GM18508 (cell line): ENCODE results near the gene TENM4.
"Not testable (repeated sequence)": the region's sequence is repeated elsewhere in the genome, so short reads cannot be mapped to it uniquely, and the experiment has no call there.

Experiments
- ATAC-seq: cut with Tn5 transposase; IDR thresholded peaks from one replicate; pipeline ENCODE4 v1.9.1; 2021; ENCODE audit warnings: moderate number of reproducible peaks; ENCODE audit not compliant: insufficient read depth, unreplicated experiment

The TENM4 gene

DNA sequence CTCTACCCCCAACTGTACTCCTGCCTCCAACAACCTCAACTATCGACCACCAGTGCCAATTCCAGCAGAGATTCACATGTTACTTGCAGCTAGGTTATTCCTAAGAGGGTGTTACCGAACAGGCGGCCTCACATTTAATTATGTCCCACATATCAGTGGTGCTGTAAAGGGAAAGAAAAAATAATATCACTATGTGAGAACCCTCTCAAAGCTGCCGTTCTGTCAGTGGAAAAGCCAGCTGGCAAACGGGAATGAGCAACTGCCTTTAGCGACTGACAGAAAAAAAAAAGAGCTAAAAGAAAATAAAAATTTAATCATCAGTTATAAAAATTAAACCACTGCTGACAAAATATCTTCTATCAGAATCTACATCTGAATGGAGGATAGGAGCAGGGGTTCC is 595.3 kb downstream of the TENM4 start:
- ATAC-seq: no peak

DNA sequence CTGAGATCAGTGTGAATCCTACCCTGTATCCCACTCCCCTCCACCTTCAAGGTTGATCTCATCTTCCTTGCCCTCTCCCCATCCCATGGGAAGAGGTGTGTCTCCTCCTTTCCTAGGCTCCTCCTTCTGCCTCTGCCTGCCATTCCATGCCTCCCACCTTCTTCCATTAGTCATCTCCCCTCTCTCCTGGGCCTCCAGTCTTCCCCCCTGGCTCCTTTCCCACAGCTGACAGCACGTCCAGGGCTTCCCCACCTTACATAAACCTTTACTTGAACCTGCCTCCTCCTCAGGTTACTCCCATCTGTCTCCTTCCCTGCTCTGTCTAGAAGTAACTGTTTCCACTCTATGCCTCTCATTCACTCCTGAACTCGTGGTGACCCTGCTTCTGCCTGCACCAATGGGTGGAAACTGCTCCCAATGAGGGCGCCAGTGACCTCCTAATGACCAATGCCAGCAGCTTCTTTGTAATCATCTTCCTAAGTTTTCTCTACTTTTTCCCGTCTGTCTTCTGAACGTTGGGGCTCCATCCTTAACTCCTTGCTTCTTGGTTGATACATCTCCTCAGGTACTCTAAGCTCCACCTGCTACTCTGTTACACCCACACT is 599.3 kb downstream of the TENM4 start:
- ATAC-seq: no peak

DNA sequence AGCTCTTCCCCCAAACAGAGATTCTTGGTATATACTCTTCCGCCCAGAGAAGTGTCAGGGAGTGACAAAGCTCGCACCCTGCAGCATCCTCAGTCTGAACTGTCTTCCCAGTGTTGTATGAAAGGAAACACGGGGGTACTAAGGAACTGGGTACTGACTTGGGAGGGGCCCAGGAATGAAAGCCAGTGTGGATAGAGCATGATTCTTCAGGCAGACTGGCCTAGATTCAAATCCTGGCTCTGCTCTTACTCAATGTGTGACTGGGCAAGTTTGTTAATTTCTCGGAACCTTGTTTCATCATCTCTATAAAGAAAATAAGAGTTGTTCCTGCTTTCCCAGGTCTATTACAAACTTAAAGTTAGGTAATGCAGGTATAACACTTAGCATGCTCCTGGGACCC is 600.2 kb downstream of the TENM4 start:
- ATAC-seq: no peak

DNA sequence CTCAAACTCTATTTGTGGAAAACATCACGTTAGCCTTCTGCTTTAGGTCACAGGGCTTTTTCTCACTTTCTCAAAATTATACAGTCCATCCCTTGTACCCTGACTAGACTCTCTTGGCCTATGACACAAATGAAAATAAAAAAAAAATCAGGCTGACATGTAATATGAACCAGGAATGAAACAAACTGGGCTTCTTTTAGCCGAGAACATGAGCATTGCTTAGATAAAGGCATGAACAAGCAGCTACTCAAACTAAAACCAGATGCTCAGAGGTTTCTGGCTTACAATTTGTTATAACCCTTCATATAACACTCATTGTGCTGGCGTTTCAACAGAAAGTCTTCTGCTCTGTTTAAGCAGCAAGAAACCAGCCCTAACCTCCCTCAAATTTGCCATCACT is 600.6 kb downstream of the TENM4 start:
- no peak for ATAC-seq

DNA sequence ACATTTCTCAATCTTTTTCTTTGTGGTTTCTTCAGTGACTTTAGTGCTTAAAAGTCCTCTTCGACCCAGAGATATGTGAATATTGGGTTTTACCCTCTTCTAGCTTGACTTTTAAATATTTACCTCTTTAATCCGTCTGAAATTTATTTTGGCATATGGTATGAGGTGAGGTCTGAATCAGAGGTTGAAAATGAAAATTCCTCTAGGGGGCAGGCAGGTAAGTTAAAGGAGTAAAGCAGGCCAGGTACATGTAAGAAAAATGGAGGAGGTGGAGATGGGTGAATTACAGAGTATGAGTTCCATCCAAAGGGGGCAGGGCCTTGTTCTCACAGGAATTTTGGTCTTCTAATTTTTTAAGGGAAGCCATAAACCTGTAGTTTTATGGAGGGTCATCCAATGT is 602.4 kb downstream of the TENM4 start:
- ATAC-seq: no peak

DNA sequence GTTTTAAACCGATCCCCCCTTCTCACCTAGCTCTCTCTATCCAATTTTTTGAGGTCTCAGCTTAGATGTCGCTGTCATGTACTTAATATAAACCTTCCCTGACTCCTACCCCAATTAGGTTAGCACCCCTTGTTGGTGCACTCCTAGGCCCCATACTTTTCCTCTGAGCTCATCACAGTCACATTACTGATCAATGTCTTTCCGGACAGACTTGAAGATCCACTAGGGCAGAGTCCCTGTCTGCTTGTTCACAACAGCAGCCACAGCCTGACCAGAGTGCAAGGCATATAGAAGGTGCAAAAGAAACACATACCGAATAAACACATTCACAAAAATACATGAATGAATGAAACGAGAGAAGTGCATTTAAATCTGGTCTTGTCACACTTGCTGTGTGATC is 605.2 kb downstream of the TENM4 start:
- ATAC-seq: no peak

DNA sequence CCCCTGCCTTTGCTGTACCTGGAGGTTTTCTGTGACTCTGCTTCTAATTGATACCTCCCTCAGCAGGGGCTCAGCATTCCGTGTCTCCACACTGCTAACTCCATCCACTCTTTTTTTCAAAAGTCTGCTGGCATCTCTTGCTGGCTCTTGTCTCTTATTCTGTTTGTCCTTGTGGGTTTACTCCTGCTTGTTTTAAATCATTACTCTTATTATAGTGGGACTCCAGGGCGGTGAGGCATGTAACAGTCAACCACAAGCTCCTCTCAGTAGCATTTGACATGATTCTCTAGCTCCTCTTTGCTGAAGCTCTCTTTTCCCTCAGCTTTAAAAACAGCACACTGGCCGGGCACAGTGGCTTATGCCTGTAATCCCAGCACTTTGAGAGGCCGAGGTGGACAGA is 605.9 kb downstream of the TENM4 start:
- ATAC-seq: no peak

DNA sequence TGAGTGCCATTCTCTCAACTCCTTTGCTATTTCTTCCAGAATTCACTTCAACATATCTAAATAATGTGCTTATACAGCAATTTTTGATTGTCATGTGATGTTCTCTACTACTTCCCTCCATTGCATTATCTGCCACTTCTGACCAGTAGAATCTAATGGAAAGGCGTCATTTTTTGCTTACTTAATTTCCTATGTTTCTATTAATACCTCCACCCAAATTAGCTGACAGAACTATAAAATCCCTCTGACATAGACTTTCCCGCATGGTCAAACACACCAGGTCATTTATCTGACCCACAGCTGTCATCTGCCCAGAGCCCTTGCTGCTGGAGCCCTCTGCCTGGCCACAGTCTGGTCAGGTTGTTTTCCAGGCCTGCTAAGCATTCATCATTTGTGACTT is 607.6 kb downstream of the TENM4 start:
- ATAC-seq: no peak

DNA sequence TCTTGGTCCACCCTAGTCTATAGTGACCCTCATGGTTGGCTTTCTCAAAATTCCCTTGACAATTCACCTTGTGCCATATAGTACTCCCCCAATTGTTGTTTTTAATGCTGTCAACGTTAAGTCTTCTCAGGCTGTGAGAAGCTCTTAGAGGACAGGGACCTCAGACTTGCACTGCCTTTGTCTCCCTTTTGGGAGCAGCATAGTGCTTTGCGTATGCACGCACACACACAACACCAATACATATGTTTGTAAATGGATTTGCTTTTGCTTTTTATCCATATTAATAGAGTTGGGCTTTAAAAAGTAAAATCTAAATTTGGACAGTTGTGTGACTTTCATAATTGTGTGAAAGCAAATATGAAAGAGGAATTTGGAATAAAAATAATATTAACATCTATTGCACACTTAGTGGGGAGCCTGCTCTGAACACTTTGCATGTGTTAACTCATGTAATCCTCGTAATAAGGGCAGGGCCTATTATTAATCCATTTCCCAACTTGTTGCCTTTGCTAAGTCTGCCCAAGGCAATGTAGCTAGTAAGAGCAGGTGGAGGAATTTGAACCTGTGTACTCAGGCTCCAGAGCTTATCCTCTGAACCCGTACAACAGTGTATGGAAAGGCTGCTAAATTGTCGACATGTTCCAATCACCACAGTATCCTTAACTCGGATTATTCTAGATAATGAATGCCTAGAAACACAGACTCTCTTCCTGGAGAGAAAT is 608.4 kb downstream of the TENM4 start:
- no peak for ATAC-seq

DNA sequence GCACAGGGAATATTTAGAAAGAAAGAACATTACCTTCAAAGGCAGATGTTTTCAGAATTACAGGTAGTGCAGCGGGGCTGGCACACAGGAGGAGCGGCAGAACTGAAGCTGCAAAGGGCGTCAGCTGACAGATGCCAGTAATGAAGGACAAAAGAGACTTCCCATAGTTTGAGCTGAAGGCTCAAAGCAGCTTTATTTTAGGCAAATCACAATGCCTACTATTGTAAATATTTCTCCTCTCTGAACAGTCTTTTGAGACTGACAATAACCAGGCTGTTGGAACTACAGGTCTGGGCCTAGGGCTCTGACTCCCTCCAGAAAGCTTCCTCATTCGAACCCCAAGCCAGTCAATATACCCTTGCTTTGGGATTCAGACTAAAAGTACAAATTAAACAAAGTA is 609.3 kb downstream of the TENM4 start:
- no peak for ATAC-seq

DNA sequence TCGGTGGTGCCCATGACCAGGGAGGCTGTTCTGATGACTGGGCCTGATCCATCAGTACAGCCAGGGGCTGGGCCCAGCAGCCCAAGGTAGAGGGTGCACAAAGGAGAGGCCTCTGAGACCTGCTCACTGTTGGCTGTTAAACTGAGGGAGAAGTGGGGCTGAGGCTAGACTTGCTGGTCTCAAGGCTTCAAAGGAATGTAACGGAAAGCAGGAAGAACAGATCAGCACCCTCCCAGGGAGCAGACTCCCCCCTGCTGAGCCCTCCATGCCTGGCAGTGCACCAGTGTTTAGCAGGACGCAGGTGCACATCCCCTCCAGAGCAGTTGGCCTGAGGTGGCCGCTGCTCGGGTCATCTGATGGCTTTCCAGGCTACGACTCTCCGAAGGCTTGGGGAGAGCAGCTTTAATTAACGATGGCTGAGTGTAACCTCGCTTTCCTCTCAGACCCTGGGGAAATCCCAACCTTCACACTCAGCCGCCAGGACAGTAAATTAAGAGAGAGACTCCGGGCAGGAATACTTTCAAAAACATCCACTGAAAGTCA is 610.5 kb downstream of the TENM4 start:
- ATAC-seq: no peak

DNA sequence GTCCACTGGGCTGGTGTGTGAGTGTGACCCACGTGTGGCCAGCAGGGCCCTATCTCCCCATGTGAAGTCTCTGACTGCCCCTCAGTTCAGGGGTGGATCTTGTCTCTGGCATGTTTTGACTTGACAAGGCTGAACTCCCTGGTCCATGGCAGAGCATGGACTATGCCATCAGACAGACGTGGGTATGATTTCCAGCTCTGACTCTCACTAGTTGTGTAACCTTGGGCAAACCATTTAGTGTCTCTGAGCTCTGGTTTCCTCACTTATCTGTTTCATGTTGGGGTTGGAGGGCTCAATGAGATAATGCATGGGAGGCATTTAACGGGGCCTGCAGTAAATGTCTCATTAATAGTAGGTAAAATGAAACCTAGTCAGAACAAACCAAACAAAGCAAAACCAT is 611.7 kb downstream of the TENM4 start:
- ATAC-seq: no peak

DNA sequence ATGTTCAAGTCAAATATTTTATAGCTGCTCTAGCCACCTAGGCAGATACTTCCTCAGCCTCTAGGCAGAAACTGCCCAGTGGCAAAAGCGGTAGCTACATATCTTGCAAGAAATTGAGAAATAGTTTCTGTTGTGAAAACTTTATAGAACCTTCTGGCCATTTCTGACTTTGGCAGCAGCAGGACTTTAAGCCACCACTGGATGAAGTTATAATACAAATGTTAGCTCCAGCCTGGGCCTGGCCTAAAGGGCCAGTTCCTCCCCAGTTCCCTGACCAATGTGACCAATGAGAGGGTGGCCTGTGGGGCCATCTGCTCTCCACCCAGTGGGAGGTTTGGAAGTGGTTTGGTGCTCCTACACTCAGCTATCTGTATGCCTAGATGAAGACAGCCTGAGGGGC is 612.2 kb downstream of the TENM4 start:
- no peak for ATAC-seq

DNA sequence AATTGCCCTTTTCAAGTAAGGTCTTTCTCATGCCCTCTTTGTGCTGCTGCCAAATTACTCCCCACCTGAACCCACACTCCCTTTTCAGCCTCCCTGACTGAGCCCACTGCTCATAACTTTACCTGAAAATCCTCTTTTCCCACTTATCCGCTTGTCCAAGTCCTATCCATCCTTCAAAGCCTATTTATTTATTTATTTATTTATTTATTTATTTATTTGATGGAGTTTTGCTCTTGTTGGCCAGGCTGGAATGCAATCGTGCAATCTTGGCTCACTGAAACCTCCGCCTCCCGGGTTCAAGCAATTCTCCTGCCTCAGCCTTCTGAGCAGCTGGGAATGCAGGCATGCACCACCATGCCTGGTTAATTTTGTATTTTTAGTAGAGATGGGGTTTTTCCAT is 613.5 kb downstream of the TENM4 start:
- not testable (repeated sequence) for ATAC-seq

DNA sequence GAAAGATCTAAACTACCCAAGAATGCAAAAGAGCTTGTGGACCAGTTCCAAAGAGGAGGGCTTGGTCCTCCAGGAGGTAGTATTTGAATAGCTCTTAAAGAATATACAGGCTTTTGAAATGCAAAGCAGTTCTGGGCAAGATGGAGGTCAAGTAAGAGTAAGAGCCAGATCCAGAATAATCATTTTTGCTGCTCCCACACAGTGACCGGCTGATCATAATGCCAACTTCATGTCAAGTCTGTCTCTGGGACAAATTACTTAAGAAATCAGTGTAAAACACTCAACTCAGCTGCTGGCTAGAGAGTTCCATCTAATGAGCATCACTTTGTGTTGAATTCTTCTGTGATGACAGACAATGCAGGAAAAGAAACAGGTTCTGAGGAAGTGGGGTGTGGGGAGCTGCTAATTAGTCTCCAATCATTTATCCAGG is 615.2 kb downstream of the TENM4 start:
- no peak for ATAC-seq

DNA sequence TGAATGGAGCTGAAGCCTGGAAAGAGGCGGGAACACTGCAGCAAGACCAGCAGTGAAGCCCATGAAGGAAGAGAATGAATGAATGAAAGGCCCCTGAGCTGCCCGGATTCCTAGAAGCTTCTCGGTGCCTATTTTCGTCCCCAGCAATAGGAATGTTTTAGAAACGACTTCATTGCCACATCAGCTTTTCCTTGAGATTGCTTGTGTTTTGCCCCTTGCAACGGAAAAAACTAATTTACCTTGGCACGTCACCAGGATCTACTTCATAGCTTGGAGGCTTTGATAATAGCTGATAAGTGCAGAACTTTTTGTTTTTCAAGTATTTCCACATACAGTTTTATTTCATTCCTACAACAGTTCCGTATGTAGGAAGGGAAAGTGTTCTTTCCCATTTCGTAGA is 617.2 kb downstream of the TENM4 start:
- ATAC-seq: no peak

DNA sequence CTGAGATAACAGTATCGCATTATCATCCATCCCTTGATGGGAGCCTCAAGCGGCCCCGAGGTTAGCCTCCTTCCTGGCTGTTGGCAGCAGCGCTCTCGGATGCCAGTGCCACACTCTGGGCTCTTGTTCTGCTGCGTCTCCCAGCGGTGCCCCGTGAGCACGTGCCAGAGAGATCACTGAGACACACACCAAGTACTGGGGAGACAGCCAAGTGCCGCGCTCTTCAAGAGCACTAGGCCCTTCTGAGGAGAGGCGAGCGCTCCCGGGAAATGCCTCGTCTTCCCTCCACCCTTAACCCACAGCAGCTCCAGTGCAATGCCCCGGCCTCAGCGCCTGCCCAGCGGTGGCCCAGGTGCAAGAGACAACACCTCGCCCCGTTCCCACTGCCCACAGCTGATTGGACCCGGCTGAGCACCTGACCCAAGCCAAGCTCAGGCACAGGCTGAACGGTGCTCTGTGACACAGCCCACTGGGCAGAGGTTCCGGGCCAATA is 617.9 kb downstream of the TENM4 start:
- no peak for ATAC-seq

DNA sequence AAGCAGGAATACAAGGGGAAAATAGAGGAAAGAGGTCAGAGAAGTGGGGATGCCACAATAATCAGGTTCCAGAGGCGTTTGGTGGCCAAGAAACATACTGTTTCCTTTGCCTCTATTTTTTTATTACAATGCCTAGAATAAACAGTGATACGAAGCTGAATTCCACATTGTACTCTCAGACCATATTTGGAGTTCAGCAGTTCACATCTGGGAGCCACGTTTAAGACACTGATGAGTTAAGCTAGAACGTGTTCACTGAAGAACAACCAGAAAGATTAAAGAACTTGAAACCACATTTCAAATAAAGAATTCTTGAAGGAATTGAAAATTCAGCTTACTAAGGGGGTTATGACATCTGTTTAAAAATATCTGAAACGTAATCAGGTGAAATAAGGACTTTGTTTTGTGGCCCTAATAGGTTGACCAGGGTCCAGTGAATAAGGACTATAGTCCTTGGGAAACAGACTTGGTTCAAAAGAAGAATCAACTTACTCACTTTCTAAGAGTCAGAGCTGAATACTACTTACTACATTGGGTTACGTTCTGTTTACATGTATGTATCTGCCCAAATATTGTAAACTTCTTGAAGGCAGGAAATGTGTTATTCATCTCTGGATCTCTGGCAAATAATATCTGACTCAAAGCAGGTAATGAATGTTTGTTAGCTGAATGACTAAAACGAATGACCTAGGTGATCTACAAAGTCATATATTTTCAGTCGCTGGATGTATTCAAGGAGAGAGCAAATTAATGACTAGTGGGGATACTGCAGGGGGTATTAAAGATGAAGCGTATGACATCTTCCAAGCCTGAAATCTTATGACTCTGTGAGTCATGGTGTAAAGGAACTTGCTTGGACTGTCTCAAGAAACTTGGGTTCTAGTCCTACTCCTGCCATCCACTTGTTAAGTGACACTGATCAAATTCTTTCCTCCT is 619.2 kb downstream of the TENM4 start:
- no peak for ATAC-seq

DNA sequence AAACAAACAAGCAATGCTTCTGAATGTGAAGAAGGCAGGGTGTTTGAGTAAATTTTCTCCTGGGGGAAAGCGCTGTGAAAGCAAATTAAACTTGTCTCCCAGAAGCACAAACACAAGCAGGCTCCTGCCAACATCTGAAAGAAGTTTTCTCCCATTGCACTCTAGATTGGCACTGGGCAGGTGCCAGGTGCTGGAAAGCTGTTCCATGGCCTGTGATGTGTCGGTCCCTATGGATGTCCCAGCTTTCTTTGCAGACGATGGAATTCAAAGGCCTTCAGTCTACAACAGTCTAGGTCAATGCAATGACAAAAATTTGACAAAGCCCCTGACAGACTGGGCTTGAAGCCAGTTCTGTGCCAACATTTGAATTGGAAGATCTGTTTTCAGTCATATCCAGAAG is 620.1 kb downstream of the TENM4 start:
- no peak for ATAC-seq

DNA sequence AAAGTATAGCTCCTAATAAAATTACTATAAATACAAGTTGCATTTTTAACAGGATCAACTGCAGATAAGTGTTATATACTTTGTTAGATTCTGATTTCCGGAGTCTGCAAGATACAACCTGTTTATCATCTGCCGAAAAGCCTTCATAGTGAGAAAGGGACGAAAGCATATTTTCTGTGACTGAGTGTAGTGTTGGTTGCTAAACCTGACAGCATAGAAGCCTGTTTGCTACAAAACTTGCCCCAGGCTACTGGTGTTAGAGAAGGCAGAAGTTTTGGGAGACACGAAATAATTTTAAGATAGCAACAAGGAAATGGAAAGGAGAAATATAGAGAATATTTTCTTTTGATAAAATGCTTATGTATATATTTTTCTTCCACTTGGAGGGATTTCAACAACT is 622.6 kb downstream of the TENM4 start:
- no peak for ATAC-seq

DNA sequence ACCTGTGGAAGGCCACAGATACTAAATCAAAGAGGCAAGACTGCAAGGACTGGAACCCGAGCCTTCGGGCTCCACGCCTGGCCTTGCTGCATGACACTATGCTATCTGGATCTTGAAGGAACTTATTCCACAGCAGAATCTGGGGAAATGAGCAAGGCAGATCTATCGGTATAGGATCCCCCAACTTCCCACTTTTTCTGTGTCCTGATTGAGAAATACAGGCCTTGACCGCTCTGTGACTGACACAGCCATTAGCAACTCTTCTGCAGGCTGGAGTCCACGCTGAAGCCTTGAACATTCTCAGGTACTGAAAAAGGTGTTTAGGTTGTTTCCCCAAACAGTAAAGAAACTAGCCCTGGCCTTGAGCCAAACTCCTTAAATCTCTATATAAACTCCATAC is 625.0 kb downstream of the TENM4 start:
- ATAC-seq: no peak
